ENCODE measurements around the gene NOP14. TPM values are rescaled to one million over a fixed set of nuclear protein-coding genes. Genes with fewer than 3 reads are reported as not detected.
"Not testable (repeated sequence)": the region's sequence is repeated elsewhere in the genome, so short reads cannot be mapped to it uniquely, and the experiment has no call there.

The NOP14 gene
- total RNA-seq, 4 donors from 2014 or later = 20.3 to 47.6 (median 24.8) TPM

- DNase-seq (ENCODE audit: low spot score) = no peak
- TF ChIP-seq CTCF (IDR thresholded peaks at IDR 0.05) = no peak
- no peak for ATAC-seq (ENCODE audit: low FRiP score)
Measured at GRCh38 chr4:2996415-2996814, 33.2 kb upstream of the NOP14 start.

DNA sequence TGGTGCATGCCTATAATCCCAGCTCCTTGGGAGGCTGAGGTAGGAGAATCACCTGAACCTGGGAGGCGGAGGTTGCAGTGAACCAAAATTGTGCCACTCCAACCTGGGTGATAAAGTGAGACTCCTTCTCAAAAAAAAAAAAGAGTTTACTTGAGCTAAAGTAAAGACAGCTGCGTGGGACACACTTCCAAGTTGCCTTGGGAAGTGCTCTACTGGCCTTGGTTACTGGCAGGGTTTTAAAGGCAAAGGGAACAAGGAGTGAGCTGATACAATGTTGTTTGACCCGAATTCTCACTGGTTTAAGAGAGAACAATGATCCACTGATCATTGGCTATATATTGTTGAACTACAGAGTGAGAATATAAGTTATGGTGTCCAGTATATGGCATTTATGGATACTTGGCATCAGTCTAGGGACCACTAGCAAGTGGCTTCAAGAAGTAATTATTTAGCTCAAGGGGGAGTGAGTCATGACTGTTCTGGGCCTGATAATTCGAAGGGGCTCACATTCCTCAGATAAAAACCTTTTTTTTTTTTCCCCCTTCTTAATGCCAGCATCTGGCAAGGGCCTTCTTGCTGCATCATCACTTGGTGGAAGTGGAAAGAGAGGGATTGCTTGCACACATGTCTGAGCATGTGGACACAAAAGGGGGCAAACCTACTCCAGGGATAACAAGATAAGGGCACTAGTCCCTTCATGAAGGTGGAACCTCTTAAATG lies 32.5 kb upstream of the NOP14 start:
- no peak for ATAC-seq (ENCODE audit: low FRiP score)
- TF ChIP-seq CTCF (IDR thresholded peaks at IDR 0.05) = no peak
- no peak for DNase-seq (ENCODE audit: low spot score)

GRCh38 chr4:2994917-2995316 lies 31.7 kb upstream of the NOP14 start:
- no peak for DNase-seq (ENCODE audit: low spot score)
- no peak for TF ChIP-seq CTCF (IDR thresholded peaks at IDR 0.05)
- ATAC-seq (ENCODE audit: low FRiP score) = no peak

- no peak for TF ChIP-seq CTCF (IDR thresholded peaks at IDR 0.05)
- DNase-seq (ENCODE audit: low spot score) = no peak
- ATAC-seq (ENCODE audit: low FRiP score) = no peak
Measured at GRCh38 chr4:2991243-2991642, 28.0 kb upstream of the NOP14 start.

GRCh38 chr4:2983715-2984114 lies 20.5 kb upstream of the NOP14 start:
- not testable (repeated sequence) for DNase-seq (ENCODE audit: low spot score); ATAC-seq (ENCODE audit: low FRiP score)

GRCh38 chr4:2982012-2982411 lies 18.8 kb upstream of the NOP14 start:
- TF ChIP-seq CTCF (IDR thresholded peaks at IDR 0.05) = no peak
- no peak for DNase-seq (ENCODE audit: low spot score)
- ATAC-seq (ENCODE audit: low FRiP score) = no peak

DNA sequence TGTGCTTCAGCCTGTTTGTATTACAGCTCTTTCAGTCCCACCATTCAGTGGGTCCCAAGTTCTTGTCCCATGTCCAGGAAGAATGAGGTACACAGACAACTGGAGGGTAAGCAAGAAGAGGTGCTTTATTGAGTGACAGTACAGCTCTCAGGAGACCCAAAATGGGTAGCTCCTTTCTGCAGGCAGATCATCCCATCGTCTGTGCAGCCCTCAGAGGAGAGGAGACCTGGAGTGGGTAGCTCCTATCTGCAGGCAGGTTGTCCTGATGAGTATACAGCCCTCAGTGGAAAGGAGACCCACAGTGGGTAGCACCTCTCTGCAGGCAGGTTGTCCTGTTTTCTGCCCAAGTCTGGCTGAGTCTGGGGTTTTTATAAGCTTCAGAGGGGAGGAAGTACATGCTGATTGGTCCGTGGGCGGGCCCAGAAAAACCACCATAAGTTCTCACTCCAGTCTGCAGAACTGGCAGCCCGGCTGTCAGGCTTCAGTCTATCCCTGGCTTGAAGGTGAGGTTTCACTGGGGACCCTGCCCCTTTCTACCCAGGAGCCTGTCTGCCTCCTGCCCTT lies 18.1 kb upstream of the NOP14 start:
- ATAC-seq (ENCODE audit: low FRiP score) (no peak), DNase-seq (ENCODE audit: low spot score) (no peak)
- TF ChIP-seq CTCF (IDR thresholded peaks at IDR 0.05) = no peak
